ENCODE results near the gene CELA2B.
"Not testable (repeated sequence)": the region's sequence is repeated elsewhere in the genome, so short reads cannot be mapped to it uniquely, and the experiment has no call there.

Gene CELA2B

GRCh38 chr1:15475752-15476314 is at the start of gene CELA2B:
Gene CELA2B (plus strand): TSS chr1:15476104. CDS start chr1:15476126, 22 bp downstream.
- DNase-seq (ENCODE audit: low spot score), result no peak

GRCh38 chr1:15426492-15427279 is 49.2 kb upstream of the CELA2B start:
- no peak for DNase-seq (ENCODE audit: low spot score)

- DNase-seq (ENCODE audit: low spot score), result no peak
Observed at GRCh38 chr1:15427280-15427666, 48.6 kb upstream of the CELA2B start.

- not testable (repeated sequence) for DNase-seq (ENCODE audit: low spot score)
Observed at GRCh38 chr1:15428252-15428651, 47.7 kb upstream of the CELA2B start.

GRCh38 chr1:15428815-15429435 is 47.0 kb upstream of the CELA2B start:
- DNase-seq (ENCODE audit: low spot score), result no peak

GRCh38 chr1:15429701-15430149 is 46.2 kb upstream of the CELA2B start:
- no peak for DNase-seq (ENCODE audit: low spot score)

GRCh38 chr1:15430787-15431570 is 44.9 kb upstream of the CELA2B start:
- DNase-seq (ENCODE audit: low spot score), result peak; percentile 86

GRCh38 chr1:15431571-15431948 is 44.3 kb upstream of the CELA2B start:
- DNase-seq (ENCODE audit: low spot score), result no peak

- DNase-seq (ENCODE audit: low spot score), result no peak
Observed at GRCh38 chr1:15432324-15432723, 43.6 kb upstream of the CELA2B start.

GRCh38 chr1:15433471-15433870 is 42.4 kb upstream of the CELA2B start:
- no peak for DNase-seq (ENCODE audit: low spot score)

GRCh38 chr1:15434739-15435138 is 41.2 kb upstream of the CELA2B start:
- peak; percentile 70 for DNase-seq (ENCODE audit: low spot score)

- DNase-seq (ENCODE audit: low spot score), result no peak
Observed at GRCh38 chr1:15435239-15436077, 40.4 kb upstream of the CELA2B start.

GRCh38 chr1:15436881-15437442 is 38.9 kb upstream of the CELA2B start:
- no peak for DNase-seq (ENCODE audit: low spot score)

- DNase-seq (ENCODE audit: low spot score), result no peak
Observed at GRCh38 chr1:15439325-15439724, 36.6 kb upstream of the CELA2B start.

GRCh38 chr1:15440357-15440756 is 35.5 kb upstream of the CELA2B start:
- DNase-seq (ENCODE audit: low spot score), result no peak

- no peak for DNase-seq (ENCODE audit: low spot score)
Observed at GRCh38 chr1:15441247-15441646, 34.7 kb upstream of the CELA2B start.

GRCh38 chr1:15442119-15442518 is 33.8 kb upstream of the CELA2B start:
- no peak for DNase-seq (ENCODE audit: low spot score)

- DNase-seq (ENCODE audit: low spot score), result no peak
Observed at GRCh38 chr1:15442759-15443158, 33.1 kb upstream of the CELA2B start.

GRCh38 chr1:15443281-15443680 is 32.6 kb upstream of the CELA2B start:
- no peak for DNase-seq (ENCODE audit: low spot score)

- DNase-seq (ENCODE audit: low spot score), result no peak
Observed at GRCh38 chr1:15444468-15445389, 31.2 kb upstream of the CELA2B start.

Measured in HuH-7 (cell line).